HT-29 (cell line): ENCODE measurements around the gene PTPRCAP. TPM values are rescaled to one million over a fixed set of nuclear protein-coding genes. Genes with fewer than 3 reads are reported as not detected.

Source experiments
- DNase-seq: peaks from one replicate; pipeline ENCODE4 v3.0.0-alpha.2; 2015; ENCODE audit warnings: low spot score
- small RNA-seq: library from RNA; depleted of rRNA; stranded (forward); fragments of <200 nt; gene quantifications from one replicate; pipeline ENCODE3, GENCODE V24; 2014
- total RNA-seq: library from RNA; depleted of rRNA; stranded (reverse); fragments of >200 nt; shearing (Covaris generic); gene quantifications from 2 replicates; pipeline ENCODE4 v1.2.3, GENCODE V29; 2014; rRNA removed

The PTPRCAP gene
- total RNA-seq, 1 experiment from 2014 or later = 1.9 TPM

DNA sequence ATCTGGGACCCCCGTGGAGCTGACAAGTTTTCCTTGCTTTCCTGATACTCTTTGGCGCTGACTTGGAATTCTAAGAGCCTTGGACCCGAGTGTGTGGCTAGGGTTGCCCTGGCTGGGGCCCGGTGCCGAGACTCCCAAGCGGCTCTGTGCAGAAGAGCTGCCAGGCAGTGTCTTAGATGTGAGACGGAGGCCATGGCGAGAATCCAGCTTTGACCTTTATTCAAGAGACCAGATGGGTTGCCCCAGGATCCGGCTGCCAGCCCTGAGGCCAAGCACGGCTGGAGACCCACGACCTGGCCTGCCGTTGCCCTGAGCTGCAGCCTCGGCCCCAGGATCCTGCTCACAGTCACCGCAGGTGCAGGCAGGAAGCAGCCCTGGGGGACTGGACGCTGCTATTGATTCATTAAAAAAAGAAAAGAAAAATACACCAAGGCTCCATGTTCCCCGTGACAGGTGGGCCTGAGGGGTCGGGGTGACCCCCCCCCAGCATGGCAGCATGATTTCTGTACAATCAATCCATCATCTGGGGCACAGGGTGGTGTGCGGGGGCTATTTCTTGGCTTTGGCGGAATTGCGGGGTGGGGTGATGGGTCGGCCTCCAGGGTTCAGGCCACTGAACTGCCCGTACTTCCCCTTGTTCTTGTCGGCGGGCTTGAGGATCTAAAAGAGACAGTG, 39.4 kb downstream of the PTPRCAP start:
- no peak for DNase-seq

- DNase-seq = no peak
Observed at GRCh38 chr11:67397536-67397935, 39.9 kb downstream of the PTPRCAP start.

- DNase-seq = no peak
Observed at GRCh38 chr11:67396587-67397389, 40.7 kb downstream of the PTPRCAP start.

- DNase-seq = no peak
Observed at GRCh38 chr11:67396259-67396581, 41.3 kb downstream of the PTPRCAP start.

DNA sequence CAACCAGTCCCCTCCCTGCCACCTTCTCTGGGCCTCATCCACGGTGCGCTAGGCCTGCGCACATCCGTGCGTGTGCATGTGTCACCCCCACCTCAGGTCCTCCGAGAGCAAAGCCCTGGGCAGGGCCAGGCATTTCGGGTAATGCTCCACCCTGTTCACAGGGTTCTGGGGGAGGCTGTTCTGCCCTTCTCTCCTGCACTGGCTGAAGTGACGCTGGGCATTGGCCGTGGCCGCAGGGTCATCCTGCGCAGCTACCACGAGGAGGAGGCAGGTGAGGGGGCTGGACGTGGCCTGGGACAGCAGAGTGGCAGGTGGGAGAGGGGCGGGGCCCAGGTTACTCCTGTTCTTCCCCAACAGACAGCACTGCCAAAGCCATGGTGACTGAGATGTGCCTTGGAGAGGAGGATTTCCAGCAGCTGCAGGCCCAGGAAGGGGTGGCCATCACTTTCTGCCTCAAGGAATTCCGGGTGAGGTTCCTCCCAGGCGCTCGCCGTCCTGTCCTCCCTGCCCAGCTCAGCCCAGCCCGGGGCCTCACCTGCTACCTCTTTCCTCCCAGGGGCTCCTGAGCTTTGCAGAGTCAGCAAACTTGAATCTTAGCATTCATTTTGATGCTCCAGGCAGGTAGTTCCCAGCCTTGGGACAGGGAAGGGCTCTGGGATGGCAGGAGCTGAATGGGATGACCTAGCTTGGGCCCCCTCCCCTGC, 41.8 kb downstream of the PTPRCAP start:
- no peak for DNase-seq

GRCh38 chr11:67393990-67394389, 43.5 kb downstream of the PTPRCAP start:
- DNase-seq = no peak

GRCh38 chr11:67393437-67393836, 44.0 kb downstream of the PTPRCAP start:
- no peak for DNase-seq

- no peak for DNase-seq
Observed at GRCh38 chr11:67392183-67392715, 45.2 kb downstream of the PTPRCAP start.

GRCh38 chr11:67391304-67392182, 45.9 kb downstream of the PTPRCAP start, which contains the start of gene RAD9A:
Gene RAD9A (plus strand): TSS chr11:67391986. CDS start chr11:67392045, 59 bp downstream.
- DNase-seq = peak; percentile 94

DNA sequence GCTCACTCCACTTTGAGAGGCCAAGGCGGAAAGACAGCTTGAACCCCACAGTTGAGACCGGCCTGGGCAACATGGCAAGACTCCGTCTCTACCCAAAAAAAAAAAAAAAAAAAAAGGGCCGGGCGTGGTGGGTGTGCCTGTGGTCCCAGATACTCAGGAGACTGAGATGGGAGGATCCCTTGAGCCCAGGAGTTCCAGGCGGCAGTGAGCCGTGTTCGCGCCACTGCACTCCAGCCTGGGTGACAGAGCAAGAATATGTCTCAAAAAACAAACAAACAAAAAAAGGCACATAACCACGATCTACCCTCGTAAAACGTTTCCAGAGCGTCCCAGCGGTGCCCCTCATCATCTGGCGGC, 46.6 kb downstream of the PTPRCAP start:
- DNase-seq = no peak

DNA sequence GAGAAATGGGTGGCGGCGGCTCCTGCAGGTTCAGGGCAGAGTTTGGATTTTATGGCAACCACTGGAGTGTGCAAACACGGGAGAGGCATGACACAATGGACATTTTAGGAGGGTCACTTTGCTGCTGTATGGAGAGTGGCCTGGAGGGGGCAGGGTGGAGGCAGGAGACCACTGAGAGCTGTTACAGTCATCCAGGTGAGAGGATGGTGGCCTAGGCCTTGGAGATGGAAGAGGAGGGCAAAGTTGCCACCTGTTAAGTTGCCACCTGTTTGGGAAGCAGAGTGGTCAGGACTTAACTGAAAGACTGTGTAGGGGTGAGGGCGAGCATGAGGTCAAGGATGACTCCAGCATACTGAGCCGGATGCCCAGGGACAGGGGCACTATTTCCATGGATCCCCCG, 48.0 kb downstream of the PTPRCAP start:
- DNase-seq = peak; percentile 82

- DNase-seq = no peak
Observed at GRCh38 chr11:67387518-67387917, 50.0 kb downstream of the PTPRCAP start.

DNA sequence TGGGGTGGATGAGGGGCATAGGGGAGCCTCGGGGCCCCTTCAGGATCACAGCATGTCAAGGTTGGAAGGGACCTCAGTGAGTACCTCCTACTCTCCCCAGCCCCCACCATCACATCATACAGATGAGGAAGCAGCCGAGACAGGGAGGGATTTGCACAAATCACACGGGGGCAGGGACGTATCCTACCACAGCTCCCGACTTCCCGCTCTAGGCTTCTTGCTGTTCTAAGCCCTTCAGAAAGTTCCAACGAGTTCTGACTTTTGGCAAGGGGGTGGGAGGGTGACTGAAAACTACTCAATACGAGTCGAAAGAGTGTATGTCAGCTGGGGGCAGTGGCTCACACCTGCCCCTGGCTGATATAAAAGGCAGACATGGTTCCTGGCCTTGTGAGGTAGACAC, 50.4 kb downstream of the PTPRCAP start:
- DNase-seq = no peak

Small RNA genes within 50 kb of the gene (small RNA-seq; reads per million reads assigned to genes)
- gene RNU6-1238P = not detected

Other genes starting within 250 kb of the PTPRCAP start
- 270 and 294 TPM in 2 replicates for gene GRK2, start 171.2 kb downstream of the PTPRCAP start, total RNA-seq
- 100 and 107 TPM in 2 replicates for gene ANKRD13D, start 148.4 kb downstream of the PTPRCAP start, total RNA-seq
- 180 TPM in 2 replicates for gene SSH3, start 134.2 kb downstream of the PTPRCAP start, total RNA-seq
- 137 and 138 TPM in 2 replicates for gene POLD4, start 84.1 kb downstream of the PTPRCAP start, total RNA-seq
- 25.5 and 29.7 TPM in 2 replicates for gene CLCF1, start 64.1 kb downstream of the PTPRCAP start, total RNA-seq
- gene RAD9A, start 45.7 kb downstream of the PTPRCAP start, total RNA-seq = 35.2 and 38.4 TPM in 2 replicates
- gene PPP1CA, start 35.8 kb downstream of the PTPRCAP start, total RNA-seq = 610 and 631 TPM in 2 replicates
- 0.15 TPM in 1 of 2 replicates, not detected in the other for gene TBC1D10C, start 33.6 kb downstream of the PTPRCAP start, total RNA-seq
- 0.70 and 0.76 TPM in 2 replicates for gene CARNS1, start 22.0 kb downstream of the PTPRCAP start, total RNA-seq
- 125 and 137 TPM in 2 replicates for gene RPS6KB2, start 9.2 kb downstream of the PTPRCAP start, total RNA-seq
- gene CORO1B, start 5.8 kb upstream of the PTPRCAP start, total RNA-seq = 357 and 366 TPM in 2 replicates
- 0.34 TPM in 1 of 2 replicates, not detected in the other for gene GPR152, start 15.0 kb upstream of the PTPRCAP start, total RNA-seq
- 11.8 and 16.2 TPM in 2 replicates for gene CABP4, start 17.7 kb upstream of the PTPRCAP start, total RNA-seq
- gene TMEM134, start 31.6 kb upstream of the PTPRCAP start, total RNA-seq = 42.5 and 67.7 TPM in 2 replicates
- 149 and 151 TPM in 2 replicates for gene AIP, start 45.3 kb upstream of the PTPRCAP start, total RNA-seq
- 60.8 and 67.1 TPM in 2 replicates for gene PITPNM1, start 67.7 kb upstream of the PTPRCAP start, total RNA-seq
- 99.2 and 102 TPM in 2 replicates for gene CDK2AP2, start 70.5 kb upstream of the PTPRCAP start, total RNA-seq
- not detected in 2 replicates for gene CABP2, start 85.8 kb upstream of the PTPRCAP start, total RNA-seq
- gene GSTP1, start 146.1 kb upstream of the PTPRCAP start, total RNA-seq = 2,847 and 3,158 TPM in 2 replicates
- 384 and 431 TPM in 2 replicates for gene NDUFV1, start 169.3 kb upstream of the PTPRCAP start, total RNA-seq
- 60.0 and 72.9 TPM in 2 replicates for gene NUDT8, start 192.3 kb upstream of the PTPRCAP start, total RNA-seq
- 2.2 and 5.4 TPM in 2 replicates for gene TBX10, start 202.1 kb upstream of the PTPRCAP start, total RNA-seq
- 2.0 and 7.3 TPM in 2 replicates for gene ACY3, start 213.0 kb upstream of the PTPRCAP start, total RNA-seq
- 1.1 TPM in 1 of 2 replicates, not detected in the other for gene ALDH3B2, start 236.9 kb upstream of the PTPRCAP start, total RNA-seq